GM19468 (cell line): ENCODE data around the gene AIMP1.

ENCODE experiments used
- ATAC-seq: cut with Tn5 transposase; IDR thresholded peaks from one replicate; pipeline ENCODE4 v1.9.1; 2021; ENCODE audit warnings: mild to moderate bottlenecking, moderate library complexity, moderate number of reproducible peaks; ENCODE audit not compliant: unreplicated experiment; ENCODE audit errors: extremely low read depth

Gene AIMP1

DNA sequence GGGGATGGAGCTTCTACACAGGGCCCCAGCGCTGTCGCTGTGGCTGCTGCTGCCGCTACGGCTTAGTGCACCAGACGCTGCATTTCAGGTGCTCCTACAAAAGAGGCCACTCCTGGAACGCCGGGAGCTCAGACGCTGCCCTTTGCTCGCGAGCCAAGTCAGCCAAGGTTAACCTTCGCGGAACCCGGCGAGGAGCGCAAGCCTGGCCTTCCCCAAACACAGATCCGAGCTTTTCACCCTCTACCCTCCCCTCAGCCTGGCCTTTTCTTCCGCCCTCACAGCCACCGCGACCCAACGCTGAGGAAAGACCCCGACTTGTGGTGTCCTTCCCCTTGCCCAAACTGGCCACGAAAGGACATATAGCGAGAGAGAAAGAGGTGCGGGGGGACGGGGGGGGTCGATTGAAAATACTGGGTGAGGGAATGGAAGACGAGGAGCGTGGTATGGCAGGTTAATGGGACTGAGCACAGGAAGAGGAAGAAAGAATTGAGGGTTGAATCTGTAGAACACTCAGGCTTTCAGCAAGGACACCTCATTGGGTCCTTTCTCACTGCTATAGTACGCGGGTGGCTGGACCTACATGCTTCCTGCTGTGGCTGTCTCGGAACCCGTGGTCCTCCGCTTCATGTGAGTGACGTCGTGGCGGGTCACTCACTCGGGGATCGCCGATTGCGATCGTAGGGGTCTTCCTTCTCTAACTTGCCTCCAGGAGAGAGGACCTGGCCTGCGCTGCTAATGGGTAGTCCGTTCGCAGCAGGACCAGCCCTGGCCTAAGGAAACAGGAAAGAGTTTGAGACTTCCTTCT is at the start of gene AIMP1, which contains the start of gene TBCK:
Gene AIMP1 (plus strand): TSS at position 583 of the 805 bp plus-strand sequence. CDS start 8,460 bp downstream, outside the sequence.
Gene TBCK (minus strand): TSS at position 242 of the 805 bp plus-strand sequence. CDS start 7,249 bp downstream, outside the sequence.
- ATAC-seq: peak; percentile 86

DNA sequence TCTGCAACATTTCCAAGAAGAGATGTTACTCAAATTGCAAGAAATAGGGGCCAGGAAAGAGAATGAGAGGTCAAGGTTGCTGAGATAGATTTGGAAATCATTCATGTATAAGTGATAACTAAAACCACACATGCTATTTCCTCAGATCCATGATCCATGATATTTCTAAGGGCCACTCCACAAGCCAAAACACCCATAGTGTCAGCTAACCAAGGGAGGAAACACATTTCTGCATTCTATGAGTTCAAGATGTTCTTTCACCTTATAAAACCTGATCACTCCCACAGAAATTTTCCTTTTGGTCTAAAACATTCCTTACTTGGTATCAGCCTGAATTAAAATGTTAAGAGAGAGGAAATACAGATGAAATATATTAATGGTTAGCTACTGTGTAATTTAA is 47.6 kb upstream of the AIMP1 start:
- ATAC-seq: no peak

DNA sequence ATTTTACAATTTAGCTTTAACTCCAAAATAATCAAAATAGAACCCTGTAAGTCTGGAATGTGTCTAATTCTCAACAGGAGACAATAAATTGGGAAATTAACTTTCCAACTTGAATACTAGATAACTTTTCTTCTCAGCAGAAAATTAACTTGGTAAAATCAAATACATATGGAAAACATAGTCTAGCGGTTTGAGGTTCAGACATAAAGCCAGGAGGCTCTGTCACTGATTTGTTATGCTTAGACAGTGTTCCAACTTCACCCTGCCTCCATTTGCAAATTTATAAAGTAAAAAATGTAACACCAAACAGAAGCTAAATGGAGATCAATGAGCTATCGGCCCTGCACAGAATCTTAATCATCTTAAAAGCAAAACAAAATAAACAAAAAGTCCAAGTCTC is 46.6 kb upstream of the AIMP1 start:
- no peak for ATAC-seq

DNA sequence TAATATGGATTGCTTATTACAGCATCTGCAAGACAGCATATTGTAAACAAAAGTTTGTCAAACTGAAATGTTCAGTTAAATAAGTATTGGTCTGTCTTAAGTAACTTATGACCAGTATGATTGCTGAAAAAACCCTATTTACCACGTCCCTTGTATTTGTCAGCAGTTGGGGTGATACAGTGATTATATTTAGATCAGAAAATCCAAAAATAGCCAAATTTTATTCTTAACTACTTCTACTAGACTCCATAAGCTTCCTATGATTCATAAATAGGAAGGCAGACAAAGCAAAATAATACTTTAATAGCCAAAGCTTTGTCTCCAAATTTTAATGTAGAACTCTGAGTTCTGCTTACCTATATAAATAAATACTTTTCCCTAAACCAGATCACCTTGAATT is 45.6 kb upstream of the AIMP1 start:
- no peak for ATAC-seq

DNA sequence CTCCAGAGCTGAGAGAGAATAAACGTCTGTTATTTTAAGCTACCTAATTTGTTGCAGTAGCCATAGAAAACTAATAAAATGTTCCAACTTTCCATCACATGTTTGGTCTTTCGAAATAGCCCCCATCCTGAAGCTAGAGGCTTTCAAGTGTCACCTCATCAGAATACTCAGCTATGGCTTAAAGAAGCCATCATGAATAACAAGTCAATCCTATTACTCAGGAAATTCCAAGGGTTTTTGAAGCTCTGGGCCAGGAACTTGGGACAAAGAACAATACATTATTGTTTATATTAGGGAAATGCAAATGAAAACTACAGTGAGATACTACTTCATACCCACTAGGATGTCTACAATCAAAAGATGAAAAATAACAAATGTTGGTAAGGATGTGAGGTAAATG is 42.5 kb upstream of the AIMP1 start:
- no peak for ATAC-seq

DNA sequence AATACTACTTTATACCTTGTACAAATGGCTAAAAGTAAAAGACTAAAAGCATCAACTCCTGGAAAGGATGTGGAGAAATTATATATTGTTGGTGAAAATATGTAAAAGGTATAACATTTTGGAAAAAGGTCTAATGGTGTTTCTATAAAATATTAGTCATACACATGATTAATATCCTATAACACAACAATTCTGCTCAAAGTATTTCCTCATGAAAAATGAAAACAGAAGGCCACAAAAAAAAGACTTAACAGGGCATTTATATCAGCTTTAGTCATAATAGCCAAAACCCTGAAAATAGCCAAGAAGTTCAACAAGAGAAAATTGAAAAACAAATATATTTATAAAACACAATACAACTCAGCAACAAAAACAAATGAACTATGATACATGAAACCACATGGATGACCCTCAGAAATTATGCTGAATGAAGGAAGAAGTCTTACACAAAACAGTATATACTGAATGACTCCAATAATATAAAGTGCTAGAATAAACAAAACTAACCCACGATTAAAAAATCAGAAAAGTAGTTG is 39.1 kb upstream of the AIMP1 start:
- ATAC-seq: no peak

DNA sequence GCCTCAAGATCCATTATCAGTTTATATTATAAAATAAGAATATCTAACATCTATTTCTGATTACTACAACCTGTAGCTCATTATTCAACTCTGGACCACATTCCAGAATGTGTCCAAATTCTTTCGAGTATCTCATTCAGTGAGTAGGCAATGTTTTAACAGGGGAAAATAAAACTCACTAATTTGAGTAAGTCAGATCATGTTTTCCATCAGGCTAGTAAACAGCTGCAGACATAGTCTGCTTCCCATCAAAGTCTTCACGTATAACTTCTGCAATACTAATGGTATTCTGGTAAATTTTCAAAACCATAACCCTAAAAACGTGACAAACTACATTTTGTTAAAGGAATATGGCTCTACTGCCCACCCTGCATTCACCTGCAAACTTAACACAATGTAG is 32.1 kb upstream of the AIMP1 start:
- ATAC-seq: no peak

DNA sequence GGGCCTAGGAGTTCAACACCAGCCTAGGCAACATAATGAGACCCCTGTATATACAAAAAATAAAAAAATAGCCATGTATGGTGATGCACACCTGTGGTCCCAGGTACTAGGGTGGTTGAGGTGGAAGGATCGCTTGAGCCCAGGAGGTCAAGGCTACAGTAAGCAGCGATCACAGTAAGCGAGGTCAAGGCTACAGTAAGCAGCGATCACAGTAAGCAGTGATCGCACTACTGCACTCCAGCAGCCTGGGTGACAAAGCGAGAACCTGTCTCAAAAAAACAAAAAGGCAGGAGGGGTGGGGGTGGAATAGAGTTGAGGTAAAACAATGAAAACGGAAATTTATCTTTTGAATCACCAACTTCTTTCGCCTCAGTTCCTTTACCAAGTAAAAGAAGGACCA is 29.7 kb upstream of the AIMP1 start:
- no peak for ATAC-seq

DNA sequence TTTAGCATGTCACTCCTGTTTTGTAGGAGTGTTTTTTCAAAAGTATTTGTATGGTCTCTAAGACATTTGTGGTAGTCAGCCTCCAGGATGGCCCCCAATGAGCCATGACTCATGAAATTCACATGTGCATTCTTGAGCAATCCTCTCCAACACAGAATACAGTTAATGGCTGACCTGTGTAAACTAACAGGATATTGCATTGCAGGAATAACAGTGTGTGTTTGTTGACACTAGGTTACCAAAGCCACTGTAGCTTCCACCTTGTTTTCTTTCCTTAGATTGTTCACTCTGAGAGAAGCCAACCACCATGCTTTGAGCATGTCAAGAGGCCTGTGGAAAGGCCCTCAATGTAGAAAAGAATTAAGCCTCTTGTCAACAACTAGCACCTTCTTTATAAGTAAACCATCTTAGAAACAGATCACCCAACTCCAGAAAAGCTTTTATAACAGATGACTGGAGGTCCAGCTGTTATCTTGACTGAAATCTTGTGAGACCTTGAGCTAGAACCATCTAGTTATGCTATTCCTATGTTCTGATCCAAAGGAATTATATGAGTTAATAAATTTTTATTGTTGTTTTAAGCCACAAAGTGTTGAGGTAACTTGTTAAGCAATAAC is 28.9 kb upstream of the AIMP1 start:
- ATAC-seq: no peak

DNA sequence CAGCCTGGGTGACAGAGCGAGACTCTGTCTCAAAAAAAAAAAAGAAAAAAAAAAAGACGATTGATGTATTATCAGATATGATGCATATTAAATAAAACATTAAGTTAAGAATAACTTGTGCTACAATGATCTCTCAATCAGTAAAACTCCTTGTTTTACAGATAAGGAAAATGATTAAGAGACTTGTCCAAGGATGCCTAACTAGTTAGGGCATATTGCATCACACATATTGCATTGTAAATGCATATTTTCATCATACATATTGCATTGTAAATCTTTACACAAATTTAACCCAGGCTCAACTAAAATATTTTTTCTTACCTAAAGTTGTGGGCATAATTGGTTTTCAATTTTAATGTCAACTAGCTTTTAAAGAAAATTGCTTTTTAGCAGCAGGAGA is 26.6 kb upstream of the AIMP1 start:
- ATAC-seq: no peak

DNA sequence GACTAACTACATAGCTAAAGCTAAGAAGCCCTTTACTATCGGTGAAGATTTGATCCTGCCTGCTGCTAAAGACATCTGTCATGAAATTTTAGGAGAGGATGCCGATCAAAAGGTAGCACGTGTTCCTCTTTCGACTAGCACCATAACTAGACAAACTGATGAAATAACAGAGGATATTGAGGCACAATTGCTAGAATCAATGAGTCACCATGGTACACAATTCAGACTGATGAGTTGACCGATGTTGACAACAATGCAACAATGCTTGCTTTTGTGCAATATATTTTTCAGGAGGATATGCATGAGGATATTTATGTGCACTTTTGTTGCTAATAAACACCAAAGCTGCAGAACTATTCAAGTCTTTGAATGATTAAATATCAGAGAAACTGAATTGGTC is 24.7 kb upstream of the AIMP1 start:
- ATAC-seq: no peak

DNA sequence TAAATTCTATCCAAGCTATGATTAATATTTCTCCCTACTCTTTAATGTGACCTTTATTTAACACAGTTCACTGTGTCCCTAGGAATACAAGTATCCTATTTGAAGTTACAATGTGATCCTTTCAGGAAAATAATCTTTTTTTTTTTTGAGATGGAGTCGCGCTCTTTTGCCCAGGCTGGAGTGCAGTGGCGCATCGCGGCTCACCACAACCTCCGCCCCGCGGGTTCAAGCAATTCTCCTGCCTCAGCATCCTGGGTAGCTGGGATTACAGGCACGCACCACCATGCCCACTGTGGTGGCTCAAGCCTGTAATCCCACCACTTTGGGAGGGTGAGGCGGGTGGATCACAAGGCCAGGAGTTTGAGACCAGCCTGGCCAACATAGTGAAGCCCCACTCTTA is 22.3 kb upstream of the AIMP1 start:
- no peak for ATAC-seq

DNA sequence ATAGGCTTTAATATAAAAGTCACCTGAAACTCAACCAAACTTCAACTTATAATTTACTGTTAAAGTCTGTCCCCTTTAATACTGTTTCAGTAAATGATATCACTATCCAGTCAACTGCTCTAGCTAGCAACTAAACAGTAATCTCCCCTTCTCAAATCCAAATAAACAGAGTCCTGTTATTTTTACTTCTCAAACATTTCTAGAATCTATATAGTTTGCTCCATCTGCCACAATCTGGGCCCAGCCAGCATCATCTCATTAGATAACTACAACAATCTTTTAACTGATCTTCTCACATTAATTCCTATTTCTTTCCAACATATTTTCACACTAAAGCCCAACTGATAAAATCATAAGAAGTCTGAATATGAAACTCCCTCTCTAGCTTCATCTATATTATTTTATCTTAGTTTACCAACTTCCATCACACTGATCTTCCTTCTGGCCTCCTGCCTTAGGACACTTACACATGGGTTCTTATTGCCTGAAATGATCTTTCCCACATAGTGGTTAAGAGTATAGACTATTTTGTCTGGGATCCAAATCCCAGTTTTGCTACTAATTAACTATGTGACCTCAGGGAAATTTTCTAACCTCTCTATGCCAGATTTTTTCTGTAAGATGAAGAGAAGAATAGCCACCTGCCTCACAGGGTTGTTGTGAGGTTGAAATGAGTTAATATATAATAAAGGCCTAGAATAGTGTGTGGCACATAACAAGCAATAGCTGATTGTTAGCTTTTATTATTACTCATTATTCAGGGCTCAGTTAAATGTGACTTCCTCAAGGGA is 18.9 kb upstream of the AIMP1 start:
- no peak for ATAC-seq

DNA sequence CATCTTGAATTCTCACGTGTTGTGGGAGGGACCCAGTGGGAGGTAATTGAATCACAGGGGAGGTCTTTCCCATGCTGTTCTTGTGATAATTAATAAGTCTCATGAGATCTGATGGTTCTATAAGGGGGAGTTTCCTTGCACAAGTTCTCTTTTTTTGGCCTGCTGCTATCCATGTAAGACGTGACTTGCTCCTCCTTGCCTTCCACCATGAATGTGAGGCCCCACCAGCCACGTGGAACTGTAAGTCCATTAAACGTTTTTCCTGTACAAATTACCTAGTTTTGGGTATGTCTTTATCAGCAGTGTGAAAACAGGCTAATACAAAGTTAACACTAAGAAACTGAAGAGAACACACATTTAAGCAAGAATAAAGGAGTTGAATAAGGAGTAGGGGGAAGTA is 16.4 kb upstream of the AIMP1 start:
- ATAC-seq: no peak

DNA sequence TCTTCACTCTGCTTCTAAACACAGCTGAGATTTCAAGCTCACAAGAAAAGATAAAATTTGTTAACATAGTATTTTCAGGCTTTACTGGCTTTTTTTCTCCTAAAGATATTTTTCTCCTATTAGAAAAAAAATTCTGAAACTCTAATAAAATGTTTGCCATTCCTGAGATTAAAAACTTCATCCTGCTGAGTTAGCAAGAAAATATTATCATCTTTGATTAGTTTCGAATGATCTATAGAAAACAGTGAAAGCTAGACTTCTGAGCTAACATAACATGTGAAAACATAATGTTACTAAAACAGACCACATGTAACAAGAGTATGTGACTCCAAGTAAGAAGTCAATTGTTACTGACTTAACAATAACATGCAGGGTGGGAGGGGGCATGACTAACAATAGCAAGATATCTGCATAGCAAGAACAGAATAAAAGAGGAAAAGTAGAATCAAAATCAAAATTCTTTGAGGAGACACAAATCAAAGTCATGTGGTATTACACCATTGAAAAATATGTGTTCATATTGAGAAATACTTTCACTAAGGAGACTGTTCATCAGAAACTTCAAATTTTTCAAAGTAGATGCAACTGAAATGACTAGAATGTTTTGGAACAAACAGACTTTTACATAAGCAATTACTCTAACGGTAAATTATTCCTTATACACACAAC is 14.8 kb upstream of the AIMP1 start:
- ATAC-seq: no peak

DNA sequence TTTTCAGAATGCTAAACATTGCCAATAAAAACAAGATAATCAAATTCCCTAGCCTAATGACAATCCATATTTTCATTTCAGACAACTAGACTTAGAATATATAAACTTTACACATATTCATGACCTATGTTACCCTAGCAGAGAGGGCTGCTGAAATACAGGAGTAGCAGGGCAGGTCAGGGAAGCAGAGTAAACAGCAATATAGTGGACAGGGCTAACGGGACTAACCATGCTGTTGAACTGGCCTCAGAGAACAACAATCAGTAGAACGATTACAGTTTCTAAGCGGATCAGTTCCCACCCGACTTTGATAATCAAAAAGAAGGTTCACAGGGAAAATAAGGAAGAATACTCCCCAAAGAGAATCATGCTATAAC is 14.3 kb upstream of the AIMP1 start:
- ATAC-seq: no peak

DNA sequence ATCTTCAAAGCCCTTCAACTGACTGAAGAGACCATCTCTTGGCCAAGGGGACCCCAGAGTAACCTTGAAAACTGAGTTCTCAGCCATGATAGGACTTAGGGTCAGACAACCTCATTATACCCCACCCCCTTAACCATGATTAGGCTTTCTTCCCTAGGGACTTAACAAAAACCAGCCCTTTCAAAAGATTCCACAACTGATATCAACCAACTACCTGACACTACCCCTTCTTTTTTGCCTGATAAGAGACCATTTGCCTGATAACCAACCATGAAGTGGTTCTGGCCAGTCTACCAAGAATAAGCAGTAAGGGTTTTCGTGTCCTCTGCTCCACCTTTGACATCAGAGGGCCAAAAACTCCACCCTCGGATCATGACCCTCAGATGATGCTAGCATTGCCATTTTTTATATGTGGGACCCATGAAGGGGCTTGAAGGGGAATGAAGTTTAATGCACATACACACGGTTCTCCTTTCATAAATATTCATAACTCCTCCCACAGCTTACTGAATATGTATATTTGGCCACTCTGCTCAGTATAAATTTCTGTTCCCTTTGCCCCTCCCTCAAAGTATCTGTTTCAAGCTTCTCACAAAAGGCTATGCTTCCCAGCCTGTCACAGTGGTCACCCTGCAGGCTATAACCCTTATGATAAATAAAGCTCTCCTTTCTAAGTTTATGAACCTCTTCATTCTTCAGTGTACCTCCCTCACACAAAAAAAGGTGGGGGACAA is 12.6 kb upstream of the AIMP1 start:
- no peak for ATAC-seq

DNA sequence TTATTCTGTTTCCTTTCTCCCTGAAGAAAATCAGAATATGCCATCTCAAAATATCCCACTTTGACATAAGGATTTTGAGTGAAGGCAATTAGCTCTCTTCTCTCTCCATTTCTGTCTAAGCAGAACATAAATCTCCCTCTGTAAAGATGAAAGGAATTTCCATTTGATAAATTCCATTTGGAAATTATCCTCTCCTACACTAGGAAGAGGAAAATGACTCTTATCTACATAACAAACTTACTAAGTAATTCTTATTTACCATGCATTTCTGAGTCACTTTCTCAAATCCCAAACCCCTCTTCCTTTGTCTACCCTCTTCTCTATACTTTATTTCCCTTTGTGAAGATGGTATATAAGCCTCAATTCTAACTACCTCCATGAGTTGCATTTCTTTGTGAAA is 11.7 kb upstream of the AIMP1 start:
- no peak for ATAC-seq

DNA sequence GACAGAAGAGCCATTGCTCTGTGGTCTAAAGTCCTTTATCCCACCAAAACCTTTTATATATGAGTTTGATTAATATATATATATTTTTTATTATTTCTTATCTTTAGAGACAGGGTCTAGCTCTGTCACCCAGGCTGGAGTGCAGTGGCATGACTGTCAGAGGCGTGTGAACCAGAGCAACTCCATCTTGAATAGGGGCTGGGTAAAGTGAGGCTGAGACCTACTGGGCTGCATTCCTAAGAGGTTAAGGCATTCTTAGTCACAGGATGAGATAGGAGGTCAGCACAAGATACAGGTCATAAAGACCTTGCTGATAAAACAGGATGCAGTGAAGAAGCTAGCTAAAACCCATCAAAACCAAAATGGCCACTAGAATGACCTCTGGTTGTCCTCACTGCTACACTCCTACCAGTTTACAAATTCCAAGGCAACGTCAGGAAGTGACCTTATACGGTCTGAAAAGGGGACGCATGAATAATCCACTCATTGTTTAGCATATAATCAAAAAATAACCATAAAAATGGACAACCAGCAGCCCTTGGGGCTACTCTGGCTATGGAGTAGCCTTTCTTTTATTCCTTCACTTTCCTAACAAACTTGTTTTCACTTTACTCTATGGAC is 10.8 kb upstream of the AIMP1 start:
- no peak for ATAC-seq
